ENCODE data around the gene POLA1.
"Not testable (repeated sequence)": the region's sequence is repeated elsewhere in the genome, so short reads cannot be mapped to it uniquely, and the experiment has no call there.

DNA sequence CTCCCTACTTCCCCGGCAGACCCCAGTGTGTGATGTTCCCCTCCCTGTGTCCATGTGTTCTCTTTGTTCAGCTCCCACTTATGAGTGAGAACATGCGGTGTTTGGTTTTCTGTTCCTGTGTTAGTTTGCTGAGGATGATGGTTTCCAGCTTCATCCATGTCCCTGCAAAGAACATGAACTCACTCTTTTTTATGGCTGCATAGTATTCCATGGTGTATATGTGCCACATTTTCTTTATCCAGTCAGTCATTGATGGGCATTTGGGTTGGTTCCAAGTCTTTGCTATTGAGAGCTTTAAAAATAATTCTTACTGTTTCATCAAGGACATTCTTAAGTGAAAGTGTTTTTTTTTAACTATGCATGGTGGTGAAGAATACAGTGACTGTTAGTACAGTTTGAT lies 126.1 kb downstream of the POLA1 start:
- TF ChIP-seq CTCF, POLR2A, EP300, POLR2AphosphoS5 (IDR thresholded peaks at IDR 0.05): not testable (repeated sequence)
